CD4-positive, alpha-beta T cell (primary cell): ENCODE results near the gene ECEL1. TPM values are rescaled to one million over a fixed set of nuclear protein-coding genes. Genes with fewer than 3 reads are reported as not detected.

Source experiments
- ATAC-seq: fragments of 200-7000 bp; cut with Tn5 transposase; one replicate; pipeline ENCODE4 v1.10.0; 2022; ENCODE audit warnings: mild to moderate bottlenecking; ENCODE audit not compliant: poor library complexity
- CTCF ChIA-PET: fragments of 350-600 bp; sonication (Branson Sonifier 250); formaldehyde crosslinking; loops from one replicate; lab custom pipeline; 2021; ENCODE audit warnings: antibody characterized with exemption, inconsistent platforms; lab: Charles Lee
- POLR2A ChIA-PET: fragments of 350-600 bp; sonication (Branson Sonifier 250); formaldehyde crosslinking; loops from one replicate; lab custom pipeline; 2021; ENCODE audit warnings: antibody characterized with exemption, inconsistent platforms; lab: Charles Lee
- DNase-seq, 14 experiments: peaks; one replicate each; pipeline ENCODE4 v3.0.0-alpha.2; 2013 to 2020; ENCODE audit warnings: mixed read lengths in 2 of 14
- H3K27ac ChIP-seq, 2 donors: one replicate each; pipeline versions ENCODE4 v1.5.1 to v1.7.0; 2013; ENCODE audit warnings: low read length in 2 of 2, low read depth in 1 of 2, mild to moderate bottlenecking in 1 of 2
- H3K27me3 ChIP-seq, 2 experiments: 1 replicate in 1 of 2; 2 replicates in 1 of 2; pipeline versions ENCODE4 v1.6.1 to v1.7.0; 2013; ENCODE audit warnings: low read length in 2 of 2, control low read depth in 1 of 2, mild to moderate bottlenecking in 1 of 2, moderate library complexity in 1 of 2; ENCODE audit not compliant: insufficient read depth in 2 of 2, control insufficient read depth in 1 of 2
- H3K36me3 ChIP-seq: one replicate; pipeline ENCODE4 v1.6.1; 2013; ENCODE audit warnings: low read length, control low read depth; ENCODE audit not compliant: insufficient read depth
- H3K4me1 ChIP-seq: one replicate; pipeline ENCODE4 v1.6.1; 2013; ENCODE audit warnings: low read length, control low read depth; ENCODE audit not compliant: insufficient read depth
- H3K4me3 ChIP-seq: one replicate; pipeline ENCODE4 v1.5.1; 2013; ENCODE audit warnings: mild to moderate bottlenecking, low read length, moderate library complexity
- H3K9me3 ChIP-seq, 2 experiments: 1 replicate in 1 of 2; 2 replicates in 1 of 2; pipeline versions ENCODE4 v1.6.1 to v1.7.0; 2013; ENCODE audit warnings: low read length in 2 of 2, mild to moderate bottlenecking in 2 of 2, control low read depth in 1 of 2, moderate library complexity in 1 of 2; ENCODE audit not compliant: control insufficient read depth in 1 of 2, insufficient read depth in 1 of 2
- H3K27ac Mint-ChIP-seq: one replicate; pipeline ENCODE4 v1.8.0; 2020; ENCODE audit warnings: mixed read lengths
- H3K27me3 Mint-ChIP-seq: one replicate; pipeline ENCODE4 v1.8.0; 2021; ENCODE audit warnings: mixed read lengths
- H3K36me3 Mint-ChIP-seq: one replicate; pipeline ENCODE4 v1.8.0; 2021; ENCODE audit warnings: low read depth, mixed read lengths
- H3K4me1 Mint-ChIP-seq: one replicate; pipeline ENCODE4 v1.8.0; 2021; ENCODE audit warnings: low read depth, mixed read lengths
- H3K4me3 Mint-ChIP-seq: one replicate; pipeline ENCODE4 v1.8.0; 2020; ENCODE audit warnings: mild to moderate bottlenecking, mixed read lengths
- H3K9me3 Mint-ChIP-seq: one replicate; pipeline ENCODE4 v1.8.0; 2020; ENCODE audit warnings: mixed read lengths
- intact Hi-C, 2 experiments: fragments of 100-400 bp; cut with DNase I in 1 of 2; cut with micrococcal nuclease in 1 of 2; formaldehyde crosslinking; loops; one replicate each; pipeline versions ENCODE4 v1.15.1 to v1.9.0; 2023 to 2025; cut with DNase I, micrococcal nuclease
- total RNA-seq, 174 experiments: library from RNA in 2 of 174; stranded (reverse) in 2 of 174; gene quantifications; one replicate each; pipeline ENCODE4 v1.2.3 and lab custom pipeline; 2021 to 2026
- TF ChIP-seq, protein P1 (sequence below): fragments of 200-600 bp; IDR thresholded peaks from one replicate; pipeline ENCODE4 v1.8.0; 2022; ENCODE audit warnings: antibody characterized with exemption, mild to moderate bottlenecking

ECEL1 gene
- total RNA-seq, 2 experiments from 2014 or later, result not detected

DNA sequence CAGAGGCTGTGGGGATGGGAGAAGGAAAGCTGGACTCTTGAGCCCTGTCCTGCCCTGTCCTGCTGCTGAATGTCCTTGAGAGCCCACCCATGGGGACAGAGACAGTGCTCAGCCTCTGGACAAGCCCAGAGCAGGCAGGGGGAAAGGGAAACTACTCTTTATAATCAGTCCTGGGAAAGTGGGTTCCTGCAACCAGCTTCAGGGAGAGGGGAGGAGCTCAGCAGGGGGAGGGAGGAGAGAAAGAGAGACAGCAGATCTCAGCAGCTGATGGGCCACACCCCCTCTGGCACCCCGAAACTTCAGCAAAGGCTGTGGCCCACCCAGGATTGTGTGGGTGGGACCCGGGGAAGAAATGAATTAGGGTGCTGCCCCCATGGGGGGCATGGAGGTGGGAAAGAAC lies 11.6 kb downstream of the ECEL1 start:
- CTCF ChIA-PET, result no interaction called here
- Histone ChIP-seq H3K9me3 (peaks cover 0 to 5% of the 10 kb centered on the region in 2 experiments), H3K27ac (no peak overlapping the region), H3K4me3 (no peak overlapping the region), H3K36me3 (no peaks in the 10 kb centered on the region), H3K4me1 (no peaks in the 10 kb centered on the region), H3K27me3 (peaks cover 15 to 17% of the 10 kb centered on the region in 2 experiments)
- peak in 1 of 14 experiments; percentile 10 for DNase-seq
- H3K27me3 Mint-ChIP-seq, result peaks cover 33% of the 10 kb centered on the region
- TF ChIP-seq, protein P1, sequence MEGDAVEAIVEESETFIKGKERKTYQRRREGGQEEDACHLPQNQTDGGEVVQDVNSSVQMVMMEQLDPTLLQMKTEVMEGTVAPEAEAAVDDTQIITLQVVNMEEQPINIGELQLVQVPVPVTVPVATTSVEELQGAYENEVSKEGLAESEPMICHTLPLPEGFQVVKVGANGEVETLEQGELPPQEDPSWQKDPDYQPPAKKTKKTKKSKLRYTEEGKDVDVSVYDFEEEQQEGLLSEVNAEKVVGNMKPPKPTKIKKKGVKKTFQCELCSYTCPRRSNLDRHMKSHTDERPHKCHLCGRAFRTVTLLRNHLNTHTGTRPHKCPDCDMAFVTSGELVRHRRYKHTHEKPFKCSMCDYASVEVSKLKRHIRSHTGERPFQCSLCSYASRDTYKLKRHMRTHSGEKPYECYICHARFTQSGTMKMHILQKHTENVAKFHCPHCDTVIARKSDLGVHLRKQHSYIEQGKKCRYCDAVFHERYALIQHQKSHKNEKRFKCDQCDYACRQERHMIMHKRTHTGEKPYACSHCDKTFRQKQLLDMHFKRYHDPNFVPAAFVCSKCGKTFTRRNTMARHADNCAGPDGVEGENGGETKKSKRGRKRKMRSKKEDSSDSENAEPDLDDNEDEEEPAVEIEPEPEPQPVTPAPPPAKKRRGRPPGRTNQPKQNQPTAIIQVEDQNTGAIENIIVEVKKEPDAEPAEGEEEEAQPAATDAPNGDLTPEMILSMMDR, result no peak
- no peak overlapping the region for H3K4me3 Mint-ChIP-seq
- no peaks in the 10 kb centered on the region for H3K36me3 Mint-ChIP-seq
- H3K27ac Mint-ChIP-seq, result no peak overlapping the region
- intact Hi-C loops, result no loop called here
- H3K9me3 Mint-ChIP-seq, result peaks cover 8% of the 10 kb centered on the region
- ATAC-seq, result no peak
- H3K4me1 Mint-ChIP-seq, result no peaks in the 10 kb centered on the region
- POLR2A ChIA-PET, result no interaction called here

DNA sequence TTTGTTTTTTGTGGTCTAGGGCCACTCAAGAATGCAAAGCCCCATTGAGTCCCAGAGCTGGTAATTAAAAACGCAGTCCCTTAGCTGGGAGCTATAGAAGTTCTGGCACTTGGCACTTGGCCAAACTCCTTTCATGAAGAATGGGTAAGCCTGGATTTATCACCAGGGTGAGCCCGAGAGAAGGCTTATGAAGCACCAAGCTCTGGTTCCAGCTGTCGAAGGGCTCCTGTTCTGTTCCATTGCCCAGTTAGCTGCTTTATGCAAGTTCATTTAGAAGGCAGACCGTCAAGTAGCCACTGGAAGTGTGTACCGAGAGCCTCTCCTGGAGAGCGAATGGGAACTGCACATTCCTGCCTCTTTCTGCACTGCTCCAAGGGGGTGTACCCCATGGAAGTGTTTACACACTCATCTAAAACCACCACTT lies 14.2 kb downstream of the ECEL1 start:
- intact Hi-C loops, result no loop called here
- Mint-ChIP-seq H3K4me3 (no peak overlapping the region), H3K27me3 (peaks cover 49% of the 10 kb centered on the region), H3K4me1 (no peaks in the 10 kb centered on the region), H3K36me3 (no peaks in the 10 kb centered on the region), H3K9me3 (peaks cover 8% of the 10 kb centered on the region), H3K27ac (no peak overlapping the region)
- Histone ChIP-seq H3K4me3 (no peak overlapping the region), H3K27me3 (peaks cover 15 to 23% of the 10 kb centered on the region in 2 experiments), H3K36me3 (no peaks in the 10 kb centered on the region), H3K27ac (no peak overlapping the region), H3K9me3 (peaks cover 0 to 5% of the 10 kb centered on the region in 2 experiments), H3K4me1 (no peaks in the 10 kb centered on the region)
- TF ChIP-seq, protein P1, result no peak
- POLR2A ChIA-PET, result no interaction called here
- ATAC-seq, result no peak
- CTCF ChIA-PET, result no interaction called here
- DNase-seq, result peak in 1 of 14 experiments; percentile 8

GRCh38 chr2:232466221-232466620 lies 21.4 kb downstream of the ECEL1 start:
- POLR2A ChIA-PET, result no interaction called here
- peaks cover 0 to 5% of the 10 kb centered on the region in 2 experiments for H3K9me3 ChIP-seq
- H3K27ac ChIP-seq, result no peak overlapping the region
- DNase-seq (no peak), ATAC-seq (no peak)
- intact Hi-C loops, result no loop called here
- no peaks in the 10 kb centered on the region for H3K4me1 ChIP-seq
- no peaks in the 10 kb centered on the region for H3K36me3 Mint-ChIP-seq
- CTCF ChIA-PET, result no interaction called here
- TF ChIP-seq, protein P1, result no peak
- H3K4me3 ChIP-seq, result no peak overlapping the region
- H3K27me3 Mint-ChIP-seq, result peaks cover 28% of the 10 kb centered on the region
- no peak overlapping the region for H3K27ac Mint-ChIP-seq
- H3K27me3 ChIP-seq, result peaks cover 0 to 6% of the 10 kb centered on the region in 2 experiments
- H3K36me3 ChIP-seq, result no peaks in the 10 kb centered on the region
- H3K4me3 Mint-ChIP-seq, result no peak overlapping the region
- H3K9me3 Mint-ChIP-seq, result no peaks in the 10 kb centered on the region
- H3K4me1 Mint-ChIP-seq, result no peaks in the 10 kb centered on the region
